Measurements from ENCODE around the gene CDYL. TPM values are rescaled to one million over a fixed set of nuclear protein-coding genes. Genes with fewer than 3 reads are reported as not detected.

Gene CDYL
- total and polyA plus RNA-seq, 2 donors: 10.4 to 56.0 TPM

DNA sequence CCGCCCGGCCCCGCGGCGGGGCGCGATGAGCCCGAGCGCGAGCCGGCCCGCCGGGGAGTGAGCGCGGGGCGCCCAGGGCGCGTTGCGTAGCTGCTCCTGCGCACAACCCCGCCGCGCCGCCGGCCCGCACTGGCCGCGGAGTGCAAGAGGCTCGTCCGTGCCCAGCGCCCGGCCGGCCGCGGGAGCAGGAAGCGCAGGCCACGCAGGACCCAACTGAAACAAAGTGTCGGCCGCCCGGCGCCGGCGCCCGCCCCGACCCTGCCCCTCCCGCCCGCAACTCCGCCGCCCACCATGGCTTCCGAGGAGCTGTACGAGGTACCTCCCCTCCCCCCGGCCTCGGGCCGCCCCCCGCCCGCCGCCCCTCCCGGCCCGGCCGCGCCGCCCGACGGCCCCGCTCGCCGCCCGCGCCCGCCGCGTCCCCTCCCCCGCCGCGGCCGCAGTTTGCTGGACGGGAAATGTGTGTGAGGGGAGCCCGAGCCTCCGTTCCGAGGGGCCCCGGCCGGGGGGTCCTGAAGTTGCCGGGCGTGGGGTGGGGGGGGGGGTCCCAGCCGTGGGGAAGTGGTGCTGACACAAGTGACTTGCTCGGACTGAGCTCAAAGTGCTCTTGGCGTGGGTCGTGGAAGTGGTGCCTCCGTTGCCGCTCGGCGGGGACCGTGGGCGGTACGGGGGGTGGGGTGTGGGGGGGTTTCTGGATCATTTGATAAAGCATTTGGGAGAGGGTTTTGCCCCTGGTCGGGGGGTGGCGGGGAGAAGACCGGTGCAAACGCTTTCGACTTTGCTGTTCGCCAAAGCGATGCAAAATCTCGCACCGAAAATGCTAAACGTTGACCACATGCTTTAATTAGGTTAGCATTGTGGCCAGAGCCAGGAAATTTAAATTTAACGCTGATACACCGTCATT is 539 bp downstream of the CDYL start:
- H3K4me1 ChIP-seq (ENCODE audit: control insufficient read depth in 2 of 2, insufficient read depth in 2 of 2, low read length in 2 of 2): peaks cover 0 to 11% of the 10 kb centered on the region in 2 donors
- H3K9me3 ChIP-seq (ENCODE audit: control insufficient read depth in 2 of 2, insufficient read depth in 1 of 2, low read length in 1 of 2): peaks cover 0 to 6% of the 10 kb centered on the region in 2 donors
- H3K36me3 ChIP-seq (ENCODE audit: control insufficient read depth in 2 of 2, insufficient read depth in 2 of 2, low read length in 1 of 2): no peaks in the 10 kb centered on the region
- peak overlapping the region; percentile 58 to 86 for H3K4me3 ChIP-seq (ENCODE audit: low read length in 2 of 2)
- H3K27me3 ChIP-seq (ENCODE audit: control insufficient read depth in 2 of 2, insufficient read depth in 1 of 2, low read length in 1 of 2): peaks cover 10 to 23% of the 10 kb centered on the region in 2 donors
- H3K27ac ChIP-seq (ENCODE audit: low read depth in 1 of 2, low read length in 1 of 2): peak overlapping the region in 1 of 2 donors; percentile 82
- under 1% methylated on average over 106 of the region's 107 CpGs for WGBS
- peak in 4 of 9 donors; percentile 17 to 58 (median 41) for DNase-seq (ENCODE audit: low read depth in 6 of 9, low spot score in 9 of 9)

DNA sequence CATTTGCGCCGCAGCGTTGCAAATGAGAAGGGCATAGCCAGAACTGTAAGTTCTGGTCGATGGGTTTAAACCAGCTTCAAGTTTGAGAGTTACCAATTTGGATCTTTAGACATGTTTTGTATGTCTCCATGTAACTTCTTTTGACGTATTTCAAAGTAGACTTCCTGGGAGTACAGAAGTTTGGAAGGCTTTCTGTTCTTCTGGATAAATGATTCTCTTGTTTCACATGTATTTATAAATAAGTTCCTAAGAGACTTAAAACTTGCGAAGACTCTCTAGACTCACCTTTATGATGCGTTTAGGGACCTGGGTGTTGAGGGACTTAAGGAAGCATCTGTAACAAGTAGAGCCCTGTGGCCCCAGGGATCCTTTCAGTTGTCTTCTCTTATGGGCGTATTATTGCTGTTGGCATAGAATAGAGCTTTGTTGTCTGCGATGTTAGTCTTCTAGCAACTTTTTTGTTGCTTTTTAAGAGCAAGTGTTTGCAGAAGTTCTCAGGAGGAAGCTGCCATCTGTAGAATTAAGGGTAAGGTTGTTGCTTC is 1.3 kb downstream of the CDYL start:
- H3K4me1 ChIP-seq (ENCODE audit: control insufficient read depth in 2 of 2, insufficient read depth in 2 of 2, low read length in 2 of 2): peaks cover 0 to 11% of the 10 kb centered on the region in 2 donors
- H3K4me3 ChIP-seq (ENCODE audit: low read length in 2 of 2): peak overlapping the region; percentile 58 to 86
- no peak overlapping the region for H3K27ac ChIP-seq (ENCODE audit: low read depth in 1 of 2, low read length in 1 of 2)
- WGBS: 9% methylated on average over 9 of the region's 9 CpGs
- H3K36me3 ChIP-seq (ENCODE audit: control insufficient read depth in 2 of 2, insufficient read depth in 2 of 2, low read length in 1 of 2): no peaks in the 10 kb centered on the region
- peaks cover 0 to 6% of the 10 kb centered on the region in 2 donors for H3K9me3 ChIP-seq (ENCODE audit: control insufficient read depth in 2 of 2, insufficient read depth in 1 of 2, low read length in 1 of 2)
- peak in 3 of 9 donors; percentile 18 to 48 (median 34) for DNase-seq (ENCODE audit: low read depth in 6 of 9, low spot score in 9 of 9)
- H3K27me3 ChIP-seq (ENCODE audit: control insufficient read depth in 2 of 2, insufficient read depth in 1 of 2, low read length in 1 of 2): peaks cover 10 to 20% of the 10 kb centered on the region in 2 donors

DNA sequence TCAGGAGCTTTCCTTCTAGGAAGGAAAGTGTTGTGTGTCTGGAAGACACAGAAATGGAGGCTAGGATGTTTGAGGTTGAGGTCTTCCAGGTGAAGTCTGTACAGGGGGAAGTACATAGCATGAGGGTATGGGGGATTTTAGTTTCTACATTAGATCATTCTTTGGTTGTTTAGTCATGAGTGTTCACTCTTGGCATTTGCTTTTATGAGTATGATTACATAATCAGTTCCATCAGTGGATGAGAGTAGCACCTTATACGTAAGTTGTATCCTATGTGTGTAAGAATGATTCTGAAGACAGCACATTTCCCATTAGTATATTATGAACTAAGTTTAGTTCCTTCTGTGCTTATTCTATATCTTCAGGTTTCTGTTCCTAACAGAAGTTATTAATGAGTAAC is 1.9 kb downstream of the CDYL start:
- no peak overlapping the region for H3K27ac ChIP-seq (ENCODE audit: low read depth in 1 of 2, low read length in 1 of 2)
- peaks cover 0 to 6% of the 10 kb centered on the region in 2 donors for H3K9me3 ChIP-seq (ENCODE audit: control insufficient read depth in 2 of 2, insufficient read depth in 1 of 2, low read length in 1 of 2)
- H3K4me1 ChIP-seq (ENCODE audit: control insufficient read depth in 2 of 2, insufficient read depth in 2 of 2, low read length in 2 of 2): peaks cover 0 to 11% of the 10 kb centered on the region in 2 donors
- no peak overlapping the region for H3K4me3 ChIP-seq (ENCODE audit: low read length in 2 of 2)
- WGBS: 90% methylated on average over 1 of the region's 1 CpG
- H3K36me3 ChIP-seq (ENCODE audit: control insufficient read depth in 2 of 2, insufficient read depth in 2 of 2, low read length in 1 of 2): no peaks in the 10 kb centered on the region
- peak in 1 of 9 donors; percentile 23 for DNase-seq (ENCODE audit: low read depth in 6 of 9, low spot score in 9 of 9)
- peaks cover 10 to 20% of the 10 kb centered on the region in 2 donors for H3K27me3 ChIP-seq (ENCODE audit: control insufficient read depth in 2 of 2, insufficient read depth in 1 of 2, low read length in 1 of 2)

DNA sequence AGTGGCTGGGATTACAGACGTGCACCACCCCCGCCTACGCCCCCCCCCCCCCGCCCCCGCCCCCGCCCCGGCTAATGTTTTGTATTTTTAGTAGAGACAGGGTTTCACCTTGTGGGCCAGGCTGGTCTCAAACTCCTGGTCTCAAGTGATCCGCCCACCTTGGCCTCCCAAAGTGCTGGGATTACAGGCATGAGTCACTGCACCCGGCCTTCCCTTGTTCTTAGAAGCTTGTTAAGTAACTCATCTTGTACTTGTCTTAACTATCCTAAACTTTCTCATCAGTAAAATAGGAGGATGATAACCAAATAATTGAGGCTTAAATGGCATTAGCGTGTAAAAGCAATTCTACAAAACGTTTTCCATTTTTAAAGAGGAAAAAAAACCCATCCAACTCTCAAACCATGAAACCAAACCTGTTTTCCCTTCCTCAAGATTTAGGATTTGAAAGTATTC is 4.2 kb downstream of the CDYL start:
- H3K27me3 ChIP-seq (ENCODE audit: control insufficient read depth in 2 of 2, insufficient read depth in 1 of 2, low read length in 1 of 2): peaks cover 2% of the 10 kb centered on the region in 2 donors

DNA sequence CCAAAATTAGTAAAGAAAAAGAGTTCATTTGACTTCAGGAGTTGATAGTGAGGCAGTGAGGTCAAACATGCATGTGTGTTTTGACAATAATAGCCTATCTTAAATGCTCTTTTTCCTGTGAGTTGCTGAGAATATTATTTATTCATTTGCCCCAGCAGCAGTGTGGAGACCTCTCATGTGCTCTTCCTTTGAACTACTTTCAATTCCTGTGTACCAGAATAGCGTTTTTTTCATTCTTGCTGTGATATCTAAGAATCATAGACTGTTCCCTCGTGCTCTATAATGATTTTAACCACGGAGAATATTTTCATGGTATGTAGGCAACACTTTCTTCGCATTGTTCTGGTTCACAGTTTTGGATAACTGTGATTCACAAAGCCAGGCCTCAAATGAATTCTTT is 5.2 kb downstream of the CDYL start:
- Histone ChIP-seq H3K27me3 (ENCODE audit: control insufficient read depth in 2 of 2, insufficient read depth in 1 of 2, low read length in 1 of 2) (no peaks in the 10 kb centered on the region), H3K9me3 (ENCODE audit: control insufficient read depth in 2 of 2, insufficient read depth in 1 of 2, low read length in 1 of 2) (peaks cover 0 to 5% of the 10 kb centered on the region in 2 donors), H3K27ac (ENCODE audit: low read depth in 1 of 2, low read length in 1 of 2) (no peak overlapping the region), H3K4me3 (ENCODE audit: low read length in 2 of 2) (no peak overlapping the region), H3K36me3 (ENCODE audit: control insufficient read depth in 2 of 2, insufficient read depth in 2 of 2, low read length in 1 of 2) (no peaks in the 10 kb centered on the region), H3K4me1 (ENCODE audit: control insufficient read depth in 2 of 2, insufficient read depth in 2 of 2, low read length in 2 of 2) (peaks cover 0 to 4% of the 10 kb centered on the region in 2 donors)
- 41% methylated on average over 4 of the region's 4 CpGs for WGBS
- no peak for DNase-seq (ENCODE audit: low read depth in 6 of 9, low spot score in 9 of 9)

More for the DNA sequence above, 4.2 kb downstream of the CDYL start:
- Histone ChIP-seq H3K4me3 (ENCODE audit: low read length in 2 of 2) (no peak overlapping the region), H3K27ac (ENCODE audit: low read depth in 1 of 2, low read length in 1 of 2) (no peak overlapping the region), H3K4me1 (ENCODE audit: control insufficient read depth in 2 of 2, insufficient read depth in 2 of 2, low read length in 2 of 2) (peaks cover 0 to 4% of the 10 kb centered on the region in 2 donors), H3K9me3 (ENCODE audit: control insufficient read depth in 2 of 2, insufficient read depth in 1 of 2, low read length in 1 of 2) (peaks cover 0 to 5% of the 10 kb centered on the region in 2 donors), H3K36me3 (ENCODE audit: control insufficient read depth in 2 of 2, insufficient read depth in 2 of 2, low read length in 1 of 2) (no peaks in the 10 kb centered on the region)
- WGBS: 96% methylated on average over 11 of the region's 11 CpGs
- no peak for DNase-seq (ENCODE audit: low read depth in 6 of 9, low spot score in 9 of 9)

DNA sequence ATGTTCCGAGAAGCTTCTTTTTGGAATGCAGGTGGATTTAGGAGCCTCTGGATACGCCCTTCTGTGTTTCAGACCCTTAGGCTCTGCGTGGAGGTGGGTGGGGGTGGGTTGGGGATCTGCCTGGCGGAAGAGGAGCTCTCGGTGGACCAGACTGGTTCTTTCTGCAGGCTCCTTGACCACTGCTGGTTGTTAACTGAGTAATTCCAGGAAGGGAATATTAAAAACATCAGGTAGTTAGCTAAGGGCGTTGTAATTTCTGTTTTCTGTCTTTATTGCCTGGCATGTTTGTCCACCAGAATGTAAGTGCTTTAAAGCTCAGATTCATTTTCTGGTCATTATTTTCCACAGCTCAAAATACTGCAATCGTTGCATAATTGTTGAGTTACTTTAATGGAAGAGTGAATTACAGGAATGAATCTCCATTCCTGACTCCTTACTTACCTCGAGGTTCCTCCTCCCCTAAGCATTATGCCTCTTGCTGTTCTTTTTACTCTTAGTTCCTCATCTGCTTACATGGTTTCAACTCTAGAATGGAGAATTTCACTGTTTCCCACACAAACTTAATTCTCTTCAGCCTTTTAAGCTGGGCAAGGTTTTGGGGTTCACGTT is 5.9 kb downstream of the CDYL start:
- WGBS: 89% methylated on average over 9 of the region's 9 CpGs
- H3K27me3 ChIP-seq (ENCODE audit: control insufficient read depth in 2 of 2, insufficient read depth in 1 of 2, low read length in 1 of 2): no peaks in the 10 kb centered on the region
- no peaks in the 10 kb centered on the region for H3K36me3 ChIP-seq (ENCODE audit: control insufficient read depth in 2 of 2, insufficient read depth in 2 of 2, low read length in 1 of 2)
- H3K4me1 ChIP-seq (ENCODE audit: control insufficient read depth in 2 of 2, insufficient read depth in 2 of 2, low read length in 2 of 2): peaks cover 0 to 4% of the 10 kb centered on the region in 2 donors
- H3K27ac ChIP-seq (ENCODE audit: low read depth in 1 of 2, low read length in 1 of 2): peak overlapping the region in 1 of 2 donors; percentile 70
- no peak for DNase-seq (ENCODE audit: low read depth in 6 of 9, low spot score in 9 of 9)
- no peak overlapping the region for H3K4me3 ChIP-seq (ENCODE audit: low read length in 2 of 2)
- H3K9me3 ChIP-seq (ENCODE audit: control insufficient read depth in 2 of 2, insufficient read depth in 1 of 2, low read length in 1 of 2): peaks cover 0 to 5% of the 10 kb centered on the region in 2 donors

DNA sequence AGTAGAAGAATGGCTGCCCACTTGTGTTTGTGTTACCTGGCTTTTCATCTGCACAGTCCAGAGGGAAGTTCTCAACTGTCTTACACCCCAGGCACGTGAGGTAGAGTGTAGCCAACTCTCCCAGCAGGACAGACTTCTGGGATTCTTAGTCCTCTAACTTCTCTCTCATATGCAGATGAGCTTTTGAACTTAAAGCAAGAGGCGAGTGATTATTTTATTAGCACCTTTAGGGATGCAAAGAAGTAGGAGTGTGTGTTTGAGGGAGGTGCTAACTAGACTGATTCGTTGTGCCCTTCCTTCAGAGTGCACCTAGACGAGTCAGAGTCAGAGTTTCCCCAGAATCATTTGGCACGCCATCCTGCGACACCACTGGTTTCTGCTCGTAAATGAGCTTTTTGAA is 10.8 kb downstream of the CDYL start:
- H3K9me3 ChIP-seq (ENCODE audit: control insufficient read depth in 2 of 2, insufficient read depth in 1 of 2, low read length in 1 of 2): peaks cover 0 to 5% of the 10 kb centered on the region in 2 donors
- H3K36me3 ChIP-seq (ENCODE audit: control insufficient read depth in 2 of 2, insufficient read depth in 2 of 2, low read length in 1 of 2): no peaks in the 10 kb centered on the region
- H3K27ac ChIP-seq (ENCODE audit: low read depth in 1 of 2, low read length in 1 of 2): no peak overlapping the region
- peaks cover 0 to 6% of the 10 kb centered on the region in 2 donors for H3K4me1 ChIP-seq (ENCODE audit: control insufficient read depth in 2 of 2, insufficient read depth in 2 of 2, low read length in 2 of 2)
- no peak for DNase-seq (ENCODE audit: low read depth in 6 of 9, low spot score in 9 of 9)
- WGBS: 95% methylated on average over 7 of the region's 7 CpGs
- no peak overlapping the region for H3K4me3 ChIP-seq (ENCODE audit: low read length in 2 of 2)
- H3K27me3 ChIP-seq (ENCODE audit: control insufficient read depth in 2 of 2, insufficient read depth in 1 of 2, low read length in 1 of 2): no peaks in the 10 kb centered on the region

DNA sequence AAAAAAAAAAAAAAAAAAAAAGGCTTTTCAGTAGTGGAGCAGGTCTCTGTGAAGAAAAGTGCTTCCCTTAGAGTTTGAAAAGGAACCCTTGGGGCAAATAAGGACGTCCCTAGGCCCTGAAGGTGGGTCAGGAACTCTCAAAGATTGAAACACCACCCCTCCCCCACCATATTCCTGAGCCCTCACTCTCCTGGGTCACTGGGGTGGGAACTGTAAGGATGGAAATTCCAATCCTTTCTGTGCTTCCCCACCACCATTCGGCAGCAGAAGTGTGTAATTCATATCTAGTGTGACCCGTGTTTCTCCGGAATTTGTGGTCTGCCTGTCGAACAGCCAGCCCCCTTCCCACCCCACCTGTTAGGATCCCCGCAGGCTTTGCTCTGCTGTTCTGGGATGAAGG is 12.3 kb downstream of the CDYL start:
- Histone ChIP-seq H3K9me3 (ENCODE audit: control insufficient read depth in 2 of 2, insufficient read depth in 1 of 2, low read length in 1 of 2) (peaks cover 0 to 2% of the 10 kb centered on the region in 2 donors), H3K4me3 (ENCODE audit: low read length in 2 of 2) (no peak overlapping the region), H3K27ac (ENCODE audit: low read depth in 1 of 2, low read length in 1 of 2) (no peak overlapping the region), H3K36me3 (ENCODE audit: control insufficient read depth in 2 of 2, insufficient read depth in 2 of 2, low read length in 1 of 2) (no peaks in the 10 kb centered on the region), H3K4me1 (ENCODE audit: control insufficient read depth in 2 of 2, insufficient read depth in 2 of 2, low read length in 2 of 2) (peaks cover 0 to 6% of the 10 kb centered on the region in 2 donors), H3K27me3 (ENCODE audit: control insufficient read depth in 2 of 2, insufficient read depth in 1 of 2, low read length in 1 of 2) (no peaks in the 10 kb centered on the region)
- WGBS: 97% methylated on average over 6 of the region's 6 CpGs
- no peak for DNase-seq (ENCODE audit: low read depth in 6 of 9, low spot score in 9 of 9)

Data from thymus (tissue), 11 donors.